Vagina (tissue), 2 donors: ENCODE data around the gene MGAT5.

Experiments used
- POLR2A ChIP-seq, 2 donors: fragments of 450-650 bp; IDR thresholded peaks; one replicate each; pipeline ENCODE4 v1.6.1; 2017; ENCODE audit warnings: antibody characterized with exemption in 2 of 2, mild to moderate bottlenecking in 2 of 2, moderate library complexity in 2 of 2
- POLR2AphosphoS5 ChIP-seq, 2 donors: sonication (generic); formaldehyde crosslinking; IDR thresholded peaks; one replicate each; pipeline ENCODE4 v1.9.0; 2017; ENCODE audit warnings: antibody characterized with exemption in 2 of 2, mild to moderate bottlenecking in 2 of 2, low read depth in 1 of 2; ENCODE audit not compliant: insufficient read depth in 1 of 2
- TF ChIP-seq, protein P1 (sequence below), 3 experiments: fragments of 450-650 bp in 2 of 3; fragments of 200-600 bp in 1 of 3; sonication (generic) in 1 of 3; IDR thresholded peaks; one replicate each; pipeline ENCODE4 v1.5.1; 2017 to 2019; ENCODE audit warnings: antibody characterized with exemption in 3 of 3, mild to moderate bottlenecking in 2 of 3, moderate library complexity in 2 of 3

DNA sequence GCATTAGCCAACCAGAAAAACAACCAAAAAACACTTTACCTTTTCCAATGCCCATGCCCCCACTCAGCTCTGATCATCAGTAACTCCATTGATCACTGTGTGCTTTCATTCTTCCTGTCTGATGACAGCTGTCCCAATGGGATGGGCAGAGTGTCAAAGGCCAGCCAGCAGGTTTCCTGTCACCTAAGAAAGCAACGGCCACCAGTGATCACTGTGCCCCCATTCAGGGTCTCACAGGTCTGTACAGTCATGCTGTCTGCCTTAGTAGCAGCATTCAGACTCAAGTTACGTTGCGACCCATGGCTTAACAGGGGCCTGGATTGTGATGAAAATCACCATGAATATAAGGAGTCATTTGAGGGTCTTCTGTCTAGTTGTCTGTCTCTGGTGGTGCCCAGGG, 184.5 kb downstream of the MGAT5 start:
- TF ChIP-seq, protein P1, sequence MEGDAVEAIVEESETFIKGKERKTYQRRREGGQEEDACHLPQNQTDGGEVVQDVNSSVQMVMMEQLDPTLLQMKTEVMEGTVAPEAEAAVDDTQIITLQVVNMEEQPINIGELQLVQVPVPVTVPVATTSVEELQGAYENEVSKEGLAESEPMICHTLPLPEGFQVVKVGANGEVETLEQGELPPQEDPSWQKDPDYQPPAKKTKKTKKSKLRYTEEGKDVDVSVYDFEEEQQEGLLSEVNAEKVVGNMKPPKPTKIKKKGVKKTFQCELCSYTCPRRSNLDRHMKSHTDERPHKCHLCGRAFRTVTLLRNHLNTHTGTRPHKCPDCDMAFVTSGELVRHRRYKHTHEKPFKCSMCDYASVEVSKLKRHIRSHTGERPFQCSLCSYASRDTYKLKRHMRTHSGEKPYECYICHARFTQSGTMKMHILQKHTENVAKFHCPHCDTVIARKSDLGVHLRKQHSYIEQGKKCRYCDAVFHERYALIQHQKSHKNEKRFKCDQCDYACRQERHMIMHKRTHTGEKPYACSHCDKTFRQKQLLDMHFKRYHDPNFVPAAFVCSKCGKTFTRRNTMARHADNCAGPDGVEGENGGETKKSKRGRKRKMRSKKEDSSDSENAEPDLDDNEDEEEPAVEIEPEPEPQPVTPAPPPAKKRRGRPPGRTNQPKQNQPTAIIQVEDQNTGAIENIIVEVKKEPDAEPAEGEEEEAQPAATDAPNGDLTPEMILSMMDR (IDR thresholded peaks at IDR 0.05) = no peak
- no peak for TF ChIP-seq POLR2A (IDR thresholded peaks at IDR 0.05)
- TF ChIP-seq POLR2AphosphoS5 (IDR thresholded peaks at IDR 0.05; ENCODE audit: insufficient read depth in 1 of 2, low read depth in 1 of 2) = no peak
